Lung microvascular endothelial cell (primary cell): ENCODE measurements around the gene FOCAD. TPM values are rescaled to one million over a fixed set of nuclear protein-coding genes. Genes with fewer than 3 reads are reported as not detected.
A peak's percentile ranks its signal among the peaks of the same experiment; 100 is the strongest.

ENCODE experiments used
- DNase-seq, 2 donors: peaks; one replicate each; pipeline versions ENCODE4 v3.0.0 to v3.0.0-alpha.2; 2010; ENCODE audit warnings: low read depth in 2 of 2
- total RNA-seq: library from RNA; depleted of rRNA; stranded (reverse); fragments of >200 nt; gene quantifications from 2 replicates; pipeline ENCODE4 v1.2.1, GENCODE V29; 2014

Gene FOCAD
- total RNA-seq, 1 donor from 2014 or later: 102 TPM

DNA sequence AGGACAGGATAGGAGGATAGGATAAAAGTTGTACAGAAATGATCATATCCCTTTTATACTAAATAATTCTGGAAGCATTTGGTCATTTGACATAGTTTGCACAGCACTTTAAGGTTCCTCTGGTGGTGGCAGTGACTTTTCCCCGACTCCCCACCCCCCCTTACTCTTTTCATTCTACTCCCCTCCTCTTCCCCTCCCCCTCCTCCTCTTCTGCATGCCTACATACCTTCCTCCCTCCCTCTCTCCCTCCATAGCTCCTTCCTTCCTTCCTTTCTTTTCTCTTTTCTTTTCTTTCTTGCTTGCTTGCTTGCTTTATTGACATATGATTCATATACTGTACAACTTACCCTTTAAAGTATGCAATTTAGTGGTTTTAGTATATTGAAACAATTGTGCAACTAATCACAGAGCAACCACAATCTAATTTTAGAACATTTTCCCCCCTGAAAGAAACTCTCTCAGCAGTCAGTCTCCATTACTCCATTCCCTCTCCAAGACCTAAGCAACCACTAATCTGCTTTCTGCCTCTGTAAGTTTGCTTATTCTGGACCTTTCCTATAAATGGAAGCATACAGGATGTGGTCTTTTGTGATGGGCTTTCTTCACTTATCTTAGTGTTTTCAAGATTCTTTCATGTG lies 188.4 kb downstream of the FOCAD start:
- DNase-seq: no peak

DNA sequence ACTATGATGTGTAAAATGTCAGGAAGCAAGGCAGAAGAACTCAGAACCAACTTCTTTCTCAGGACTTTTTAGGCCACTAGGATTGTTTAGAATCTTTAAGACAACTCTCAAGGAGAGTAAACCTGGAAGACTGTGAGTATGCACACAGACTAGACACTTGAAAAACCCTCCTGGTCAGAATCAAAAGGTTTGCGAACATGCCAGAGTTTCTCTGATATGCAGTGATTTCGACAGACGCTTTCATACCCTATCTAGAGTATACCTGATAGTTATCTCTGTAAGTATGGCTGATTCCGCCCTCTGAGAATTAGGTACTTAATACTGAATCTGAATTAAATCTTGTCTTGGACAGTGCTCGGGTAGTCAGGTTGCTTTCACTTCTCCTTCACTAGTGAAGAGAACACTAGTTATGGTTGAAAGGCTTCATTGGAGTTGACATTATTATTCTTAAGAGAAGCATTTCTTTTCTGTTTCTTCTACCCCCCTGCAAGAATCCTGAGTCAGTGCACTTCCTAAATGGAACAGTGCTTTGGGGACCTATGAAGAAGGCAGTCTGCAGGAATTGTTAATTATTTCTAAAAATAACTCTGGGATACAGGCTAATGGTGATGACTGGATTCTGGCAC lies 189.3 kb downstream of the FOCAD start:
- no peak for DNase-seq

- no peak for DNase-seq
These were observed 196.2 kb downstream of the FOCAD start for GRCh38 chr9:20880271-20880670.

DNA sequence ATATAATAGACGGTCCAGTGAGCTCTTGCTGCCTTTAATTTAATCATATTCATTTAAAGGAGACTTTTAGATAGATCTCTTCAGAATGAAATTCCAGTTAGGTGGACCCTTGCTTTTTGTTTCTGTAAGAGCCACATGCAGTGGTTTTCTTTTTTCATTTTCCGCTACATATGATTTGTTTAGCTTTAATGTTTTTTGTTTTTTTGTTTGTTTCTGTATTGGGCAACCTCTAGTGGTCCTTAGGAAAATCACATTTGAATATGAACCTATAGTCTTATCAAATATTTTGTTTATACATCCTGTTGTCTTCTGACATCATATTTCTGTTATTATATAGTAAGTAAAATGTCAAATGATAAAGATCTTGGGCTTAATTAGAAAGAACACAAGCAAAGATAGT lies 196.6 kb downstream of the FOCAD start:
- DNase-seq: no peak

GRCh38 chr9:20884985-20885593 lies 201.0 kb downstream of the FOCAD start:
- DNase-seq: peak; percentile 66 to 74

- DNase-seq: peak; percentile 43 to 46
These were observed 215.0 kb downstream of the FOCAD start for GRCh38 chr9:20898885-20899554.

- peak in 1 of 2 donors; percentile 8 for DNase-seq
These were observed 219.2 kb downstream of the FOCAD start for GRCh38 chr9:20903212-20903611.

GRCh38 chr9:20904995-20905394 lies 220.9 kb downstream of the FOCAD start:
- DNase-seq: no peak

GRCh38 chr9:20906326-20906725 lies 222.3 kb downstream of the FOCAD start:
- no peak for DNase-seq

- no peak for DNase-seq
These were observed 224.4 kb downstream of the FOCAD start for GRCh38 chr9:20908461-20908860.

DNA sequence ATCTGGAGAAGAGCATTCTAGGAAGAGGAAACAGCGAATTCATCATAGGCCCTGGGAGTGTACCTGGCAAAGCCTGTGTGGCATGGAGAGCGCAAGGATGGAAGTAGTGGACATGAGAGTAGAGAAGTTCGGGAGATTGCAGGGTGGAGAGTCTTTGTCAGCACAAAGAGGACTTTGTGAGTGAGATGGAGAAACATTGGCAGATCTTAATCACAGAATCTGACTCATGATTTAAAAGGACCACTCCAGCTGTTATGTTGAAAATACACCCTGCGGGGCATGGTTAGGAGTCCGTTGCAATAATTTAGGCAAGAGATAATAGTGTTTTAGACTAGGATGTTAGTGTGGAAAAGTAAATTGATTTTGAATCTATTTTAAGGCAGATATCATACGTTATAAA lies 230.5 kb downstream of the FOCAD start:
- no peak for DNase-seq

- no peak for DNase-seq
These were observed 237.3 kb downstream of the FOCAD start for GRCh38 chr9:20921362-20921761.

- DNase-seq: no peak
These were observed 241.4 kb downstream of the FOCAD start for GRCh38 chr9:20925256-20926045.

DNA sequence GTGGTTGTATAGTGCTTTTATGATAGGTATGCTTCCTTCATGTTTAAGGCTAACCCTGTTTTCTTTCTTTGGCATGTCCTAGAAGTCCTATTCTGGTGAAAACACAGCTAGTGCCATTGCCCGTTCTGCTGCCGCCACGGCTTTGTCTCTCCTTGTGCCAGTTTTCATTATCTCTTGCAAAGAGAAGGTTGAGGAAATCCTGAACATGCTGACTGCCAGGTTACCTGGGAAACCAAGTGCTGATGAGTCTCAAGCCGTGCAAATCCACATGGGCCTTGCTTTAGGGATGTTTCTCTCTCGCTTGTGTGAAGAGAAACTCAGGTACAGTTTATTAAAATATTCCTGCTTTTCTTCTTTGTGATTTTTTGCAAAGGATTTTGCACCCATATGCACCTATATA lies 245.2 kb downstream of the FOCAD start:
- peak in 1 of 2 donors; percentile 38 for DNase-seq

GRCh38 chr9:20930836-20931235 lies 246.8 kb downstream of the FOCAD start:
- no peak for DNase-seq

DNA sequence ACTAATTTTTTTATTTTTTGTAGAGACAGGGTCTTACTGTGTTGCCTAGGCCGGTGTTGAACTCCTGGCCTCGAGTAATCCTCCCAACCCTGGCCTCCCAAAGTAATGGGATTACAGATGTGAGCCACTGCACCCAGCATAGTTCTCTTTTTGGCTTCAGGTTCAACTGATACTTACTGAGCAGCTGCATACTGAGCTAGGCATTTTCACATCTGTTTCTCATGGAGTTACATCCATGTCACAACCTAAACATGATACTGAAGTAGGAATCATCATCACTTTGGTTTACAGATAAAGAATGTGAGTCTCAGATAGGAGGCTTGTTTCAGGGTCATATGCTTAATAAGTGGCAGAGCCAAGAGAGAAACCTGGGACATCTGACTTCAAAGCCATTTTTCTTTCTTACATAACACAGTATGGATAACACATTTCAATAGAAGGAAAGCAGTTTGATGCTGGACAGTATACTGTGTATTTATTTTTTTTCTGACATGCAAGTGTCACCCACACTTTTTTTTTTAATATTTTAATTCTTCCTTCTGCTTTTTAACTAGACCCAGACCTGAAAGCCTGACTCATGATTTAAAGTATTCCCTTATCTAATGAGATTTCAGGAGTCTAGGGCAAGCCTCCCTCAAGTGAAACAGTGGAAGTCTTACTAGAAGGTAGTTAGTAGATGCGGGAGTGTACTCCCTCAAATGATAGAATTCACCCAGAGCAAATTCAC lies 256.6 kb downstream of the FOCAD start:
- DNase-seq: no peak

GRCh38 chr9:20941174-20941690 lies 257.2 kb downstream of the FOCAD start:
- peak; percentile 75 to 84 for DNase-seq

DNA sequence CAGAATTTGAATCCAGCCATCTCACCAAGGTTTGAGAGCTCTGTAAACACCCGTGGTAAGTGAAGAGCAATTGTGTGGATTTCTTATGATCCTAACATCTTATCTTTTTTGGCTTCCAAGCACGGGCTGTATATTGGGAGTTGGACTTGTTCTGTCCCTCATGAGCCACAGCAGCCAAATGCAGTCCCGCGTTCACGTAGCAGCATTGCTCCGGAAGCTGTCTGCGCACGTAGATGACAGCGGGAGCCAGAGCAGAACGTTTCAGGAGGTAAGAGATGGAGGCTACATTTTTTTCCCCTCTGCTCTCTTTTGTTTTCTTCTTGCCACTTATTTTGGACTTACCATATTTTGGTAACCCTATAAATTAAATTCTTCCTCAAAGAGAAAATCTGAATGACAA lies 260.4 kb downstream of the FOCAD start:
- DNase-seq: no peak

- DNase-seq: no peak
These were observed 261.2 kb downstream of the FOCAD start for GRCh38 chr9:20945269-20945668.

GRCh38 chr9:20945856-20946255 lies 261.8 kb downstream of the FOCAD start:
- no peak for DNase-seq

DNA sequence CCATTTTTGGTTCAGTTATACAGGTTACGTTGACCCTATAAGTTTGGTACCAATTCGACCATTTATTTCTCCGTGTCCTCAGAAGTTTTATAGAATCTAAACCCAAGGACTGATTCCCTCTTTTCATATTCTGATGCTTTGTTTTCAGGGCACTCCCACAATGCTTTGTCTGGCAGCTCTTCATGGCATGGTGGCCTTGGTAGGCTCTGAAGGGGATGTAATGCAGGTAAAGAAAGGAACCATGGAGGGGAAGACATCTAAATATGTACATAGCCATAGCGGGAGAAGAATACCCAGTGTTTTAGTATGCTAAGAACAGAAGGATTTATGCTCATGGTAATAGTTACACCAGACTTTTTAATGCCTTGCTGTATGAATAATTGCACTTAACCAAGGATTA lies 264.6 kb downstream of the FOCAD start:
- DNase-seq: no peak
